GM13976 (cell line): ENCODE results near the gene BCL2L1.

Experiments
- DNase-seq: peaks from one replicate; pipeline ENCODE4 v3.0.0; 2012; ENCODE audit warnings: low spot score
- CTCF ChIP-seq: IDR thresholded peaks from 2 replicates; pipeline ENCODE4 v1.5.1; 2012; ENCODE audit warnings: borderline replicate concordance, mild to moderate bottlenecking; ENCODE audit not compliant: insufficient read depth; ENCODE audit errors: extremely low read depth, missing control alignments, control extremely low read depth
- in situ Hi-C: fragments of 300-500 bp; cut with MboI; formaldehyde crosslinking; loops from one replicate; pipeline ENCODE4 v1.12.0; 2022; ENCODE audit warnings: low sequenced_read_pairs, mixed read lengths, inconsistent platforms; ENCODE audit not compliant: unreplicated experiment

Gene BCL2L1

GRCh38 chr20:31712564-31713311 is 9.9 kb downstream of the BCL2L1 start:
- in situ Hi-C loops: no loop called here
- DNase-seq: no peak
- no peak for TF ChIP-seq CTCF

- DNase-seq: no peak
- no peak for TF ChIP-seq CTCF
- in situ Hi-C loops: no loop called here
Observed at GRCh38 chr20:31712112-31712553, 10.5 kb downstream of the BCL2L1 start.

- in situ Hi-C loops: no loop called here
- no peak for DNase-seq
- no peak for TF ChIP-seq CTCF
Observed at GRCh38 chr20:31711179-31712111, 11.2 kb downstream of the BCL2L1 start.

GRCh38 chr20:31710423-31711108 is 12.1 kb downstream of the BCL2L1 start:
- TF ChIP-seq CTCF: no peak
- no peak for DNase-seq
- in situ Hi-C loops: no loop called here

- in situ Hi-C loops: no loop called here
- TF ChIP-seq CTCF: no peak
- no peak for DNase-seq
Observed at GRCh38 chr20:31709939-31710338, 12.7 kb downstream of the BCL2L1 start.
